NT2/D1 (cell line): ENCODE measurements around the gene FRY.

Experiments
- SUZ12 ChIP-seq: IDR thresholded peaks from 2 replicates; pipeline ENCODE4 v1.6.1; 2011; ENCODE audit not compliant: insufficient read length, insufficient read depth; ENCODE audit errors: extremely low read depth
- YY1 ChIP-seq: IDR thresholded peaks from 2 replicates; pipeline ENCODE4 v1.6.1; 2011; ENCODE audit not compliant: insufficient read length, insufficient read depth

- no peak for TF ChIP-seq YY1
- no peak for TF ChIP-seq SUZ12
These were observed 75.9 kb downstream of the FRY start for GRCh38 chr13:32107474-32107873.
